Measurements from ENCODE around the gene ALDH1A2.

DNA sequence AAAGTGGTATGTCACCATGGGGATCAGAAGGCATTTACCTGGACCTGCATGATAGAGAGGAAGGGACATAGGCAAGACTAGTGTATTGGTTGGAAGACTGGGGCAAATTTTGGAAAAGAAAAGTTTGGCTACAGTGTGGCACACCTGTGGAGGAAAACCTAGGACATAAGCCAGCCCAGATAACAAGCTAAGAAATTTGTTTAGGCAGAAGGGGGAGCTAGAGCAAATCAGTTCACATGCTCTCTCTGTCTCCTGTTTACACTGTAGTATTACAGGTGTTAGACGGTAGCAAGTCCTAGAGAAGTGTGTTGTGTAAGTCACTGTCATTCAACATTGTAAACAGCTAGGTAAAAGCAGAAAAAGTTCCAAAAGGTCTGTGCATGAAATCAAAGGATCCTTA is 11.9 kb upstream of the ALDH1A2 start:
- TF ChIP-seq POLR2A (IDR thresholded peaks at IDR 0.05) = no peak
- TF ChIP-seq POLR2AphosphoS5 (IDR thresholded peaks at IDR 0.05; ENCODE audit: insufficient read depth in 1 of 2, low read depth in 1 of 2) = no peak
- TF ChIP-seq, protein P1, sequence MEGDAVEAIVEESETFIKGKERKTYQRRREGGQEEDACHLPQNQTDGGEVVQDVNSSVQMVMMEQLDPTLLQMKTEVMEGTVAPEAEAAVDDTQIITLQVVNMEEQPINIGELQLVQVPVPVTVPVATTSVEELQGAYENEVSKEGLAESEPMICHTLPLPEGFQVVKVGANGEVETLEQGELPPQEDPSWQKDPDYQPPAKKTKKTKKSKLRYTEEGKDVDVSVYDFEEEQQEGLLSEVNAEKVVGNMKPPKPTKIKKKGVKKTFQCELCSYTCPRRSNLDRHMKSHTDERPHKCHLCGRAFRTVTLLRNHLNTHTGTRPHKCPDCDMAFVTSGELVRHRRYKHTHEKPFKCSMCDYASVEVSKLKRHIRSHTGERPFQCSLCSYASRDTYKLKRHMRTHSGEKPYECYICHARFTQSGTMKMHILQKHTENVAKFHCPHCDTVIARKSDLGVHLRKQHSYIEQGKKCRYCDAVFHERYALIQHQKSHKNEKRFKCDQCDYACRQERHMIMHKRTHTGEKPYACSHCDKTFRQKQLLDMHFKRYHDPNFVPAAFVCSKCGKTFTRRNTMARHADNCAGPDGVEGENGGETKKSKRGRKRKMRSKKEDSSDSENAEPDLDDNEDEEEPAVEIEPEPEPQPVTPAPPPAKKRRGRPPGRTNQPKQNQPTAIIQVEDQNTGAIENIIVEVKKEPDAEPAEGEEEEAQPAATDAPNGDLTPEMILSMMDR (IDR thresholded peaks at IDR 0.05) = no peak
